Prostate gland (tissue), 2 donors: ENCODE results near the gene OTUD5. TPM values are rescaled to one million over a fixed set of nuclear protein-coding genes. Genes with fewer than 3 reads are reported as not detected.

ENCODE experiments used
- DNase-seq: peaks from one replicate; pipeline ENCODE4 v3.0.0-alpha.2; 2019; ENCODE audit warnings: low spot score
- H3K27ac ChIP-seq, 2 donors: fragments of 200-600 bp; sonication (generic); 2 replicates each; pipeline ENCODE4 v1.5.1; 2017 to 2019
- H3K27me3 ChIP-seq: fragments of 200-600 bp; sonication (generic); replicated peaks from 2 replicates; pipeline ENCODE4 v1.5.1; 2019; ENCODE audit not compliant: insufficient read depth
- H3K36me3 ChIP-seq, 2 donors: fragments of 200-600 bp; sonication (generic); 1 replicate in 1 of 2; 2 replicates in 1 of 2; pipeline versions ENCODE4 v1.5.1 to v1.8.1; 2017 to 2019
- H3K4me1 ChIP-seq: fragments of 200-600 bp; sonication (generic); replicated peaks from 2 replicates; pipeline ENCODE4 v1.5.1; 2019
- H3K4me3 ChIP-seq, 2 donors: fragments of 200-600 bp; sonication (generic); 2 replicates each; pipeline ENCODE4 v1.5.1; 2017 to 2019
- H3K9me3 ChIP-seq: fragments of 200-600 bp; sonication (generic); 2 replicates; pipeline ENCODE4 v1.5.1; 2017
- POLR2A ChIP-seq: fragments of 450-650 bp; IDR thresholded peaks from one replicate; pipeline ENCODE4 v1.6.1; 2016; ENCODE audit warnings: antibody characterized with exemption, mild to moderate bottlenecking
- POLR2AphosphoS5 ChIP-seq: sonication (generic); formaldehyde crosslinking; IDR thresholded peaks from one replicate; pipeline ENCODE4 v1.6.1; 2017; ENCODE audit warnings: antibody characterized with exemption
- WGBS: methylation state at CpG from one replicate; pipeline ENCODE4 v1.1.5; 2018; 5-methylcytosine and 5-hydroxymethylcytosine counted together
- intact Hi-C: fragments of 100-400 bp; cut with DNase I; formaldehyde crosslinking; loops from one replicate; pipeline ENCODE4 v1.14.2; 2022
- total RNA-seq, 2 donors: library from RNA; depleted of rRNA; stranded (reverse); fragments of >200 nt; gene quantifications; one replicate each; pipeline ENCODE4 v1.1.0, GENCODE V29; 2016
- TF ChIP-seq, protein P1 (sequence below), 4 experiments: fragments of 200-600 bp in 2 of 4; fragments of 450-650 bp in 2 of 4; sonication (generic) in 2 of 4; IDR thresholded peaks; 1 replicate in 3 of 4; 2 replicates in 1 of 4; pipeline ENCODE4 v1.5.1; 2016 to 2019; ENCODE audit warnings: antibody characterized with exemption in 4 of 4, mild to moderate bottlenecking in 2 of 4, moderate library complexity in 2 of 4

OTUD5 gene
- total RNA-seq, 2 donors from 2014 or later = 44.1 to 84.2 TPM

DNA sequence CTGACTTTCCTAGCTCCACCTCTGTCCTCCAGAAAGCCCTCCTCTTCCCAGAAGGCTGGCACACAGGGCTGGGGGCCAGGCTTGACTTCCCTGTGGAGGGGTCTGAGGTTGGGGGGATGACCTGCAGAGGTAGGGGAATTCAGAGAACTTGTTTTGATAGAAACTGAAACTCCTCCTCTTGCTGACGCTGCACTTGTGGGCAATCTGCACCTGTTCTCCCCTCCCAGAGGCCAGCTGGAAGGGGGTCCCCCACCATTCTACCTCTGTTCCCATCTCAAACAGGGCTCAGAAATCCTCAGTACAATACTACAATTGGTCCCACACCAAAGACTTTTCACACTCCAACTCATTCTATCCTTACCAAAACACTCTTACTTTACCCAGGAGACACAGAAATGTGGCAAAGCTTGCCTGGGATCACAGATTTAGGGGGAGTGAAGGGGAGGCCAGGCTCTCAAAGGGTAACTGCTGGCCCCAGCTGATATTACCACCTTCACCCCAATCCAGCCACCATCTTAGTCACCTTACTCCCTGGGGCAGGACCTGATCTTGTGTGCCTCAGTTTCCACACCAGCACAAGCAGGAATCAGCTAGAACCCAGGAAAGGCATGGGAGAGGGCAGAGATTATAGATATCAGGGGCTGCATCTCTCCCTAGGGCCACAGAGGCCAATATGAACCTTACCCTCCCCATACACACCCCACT lies 18.5 kb downstream of the OTUD5 start:
- Histone ChIP-seq H3K27ac (no peak overlapping the region), H3K9me3 (no peaks in the 10 kb centered on the region), H3K36me3 (no peaks in the 10 kb centered on the region), H3K27me3 (no peaks in the 10 kb centered on the region), H3K4me3 (no peak overlapping the region), H3K4me1 (no peaks in the 10 kb centered on the region)
- intact Hi-C loops = no loop called here
- DNase-seq = no peak
- WGBS = 83% methylated on average over 1 of the region's 1 CpG
- TF ChIP-seq, protein P1, sequence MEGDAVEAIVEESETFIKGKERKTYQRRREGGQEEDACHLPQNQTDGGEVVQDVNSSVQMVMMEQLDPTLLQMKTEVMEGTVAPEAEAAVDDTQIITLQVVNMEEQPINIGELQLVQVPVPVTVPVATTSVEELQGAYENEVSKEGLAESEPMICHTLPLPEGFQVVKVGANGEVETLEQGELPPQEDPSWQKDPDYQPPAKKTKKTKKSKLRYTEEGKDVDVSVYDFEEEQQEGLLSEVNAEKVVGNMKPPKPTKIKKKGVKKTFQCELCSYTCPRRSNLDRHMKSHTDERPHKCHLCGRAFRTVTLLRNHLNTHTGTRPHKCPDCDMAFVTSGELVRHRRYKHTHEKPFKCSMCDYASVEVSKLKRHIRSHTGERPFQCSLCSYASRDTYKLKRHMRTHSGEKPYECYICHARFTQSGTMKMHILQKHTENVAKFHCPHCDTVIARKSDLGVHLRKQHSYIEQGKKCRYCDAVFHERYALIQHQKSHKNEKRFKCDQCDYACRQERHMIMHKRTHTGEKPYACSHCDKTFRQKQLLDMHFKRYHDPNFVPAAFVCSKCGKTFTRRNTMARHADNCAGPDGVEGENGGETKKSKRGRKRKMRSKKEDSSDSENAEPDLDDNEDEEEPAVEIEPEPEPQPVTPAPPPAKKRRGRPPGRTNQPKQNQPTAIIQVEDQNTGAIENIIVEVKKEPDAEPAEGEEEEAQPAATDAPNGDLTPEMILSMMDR (IDR thresholded peaks at IDR 0.05) = no peak
- TF ChIP-seq POLR2A (no peak), POLR2AphosphoS5 (no peak)

DNA sequence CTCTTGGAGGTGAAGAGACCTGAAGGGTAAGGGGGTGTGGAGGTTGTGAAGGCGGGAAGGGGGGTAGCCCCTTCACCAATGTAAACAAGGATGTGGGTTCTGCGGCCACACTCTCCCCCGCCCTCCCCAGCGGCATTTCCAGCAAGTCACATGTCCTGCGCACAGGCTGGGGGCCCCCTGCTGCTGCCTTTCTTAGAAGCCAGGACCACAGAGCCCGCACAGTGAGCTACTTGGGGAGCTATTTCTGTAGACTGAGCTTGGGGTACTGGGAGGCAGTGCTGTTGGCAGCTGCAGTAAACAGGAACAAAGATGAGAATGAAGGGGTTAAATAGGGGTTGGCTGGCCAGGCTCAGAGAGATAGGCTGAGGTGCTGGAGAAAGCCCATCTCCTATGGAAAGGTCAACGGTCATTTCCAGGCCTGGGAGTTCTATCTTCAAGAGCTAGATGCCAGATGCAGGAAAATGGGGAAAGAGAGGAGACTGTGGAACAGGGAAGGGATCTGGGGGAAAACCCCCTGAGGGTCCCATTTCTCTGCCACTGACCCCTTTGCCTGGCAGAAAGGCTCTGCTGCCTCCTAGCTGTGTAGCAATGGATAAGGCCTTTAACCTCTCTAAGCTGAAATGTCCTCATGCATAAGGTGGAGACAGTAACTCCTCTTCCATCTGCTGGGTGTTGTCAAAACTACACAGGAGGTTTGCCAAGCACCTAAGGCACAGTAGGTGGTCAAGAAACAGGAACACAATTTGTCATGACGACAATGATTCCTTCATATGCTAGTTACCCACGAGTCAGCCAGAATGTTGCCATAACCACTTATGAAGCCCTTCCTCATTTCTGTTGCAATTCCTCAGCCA lies 20.1 kb downstream of the OTUD5 start:
- Histone ChIP-seq H3K4me3 (no peak overlapping the region), H3K27me3 (no peaks in the 10 kb centered on the region), H3K9me3 (no peaks in the 10 kb centered on the region), H3K36me3 (no peaks in the 10 kb centered on the region), H3K4me1 (no peaks in the 10 kb centered on the region), H3K27ac (no peak overlapping the region)
- 42% methylated on average over 9 of the region's 9 CpGs for WGBS
- no peak for TF ChIP-seq POLR2AphosphoS5
- TF ChIP-seq POLR2A = no peak
- intact Hi-C loops = no loop called here
- DNase-seq = peak; percentile 9

DNA sequence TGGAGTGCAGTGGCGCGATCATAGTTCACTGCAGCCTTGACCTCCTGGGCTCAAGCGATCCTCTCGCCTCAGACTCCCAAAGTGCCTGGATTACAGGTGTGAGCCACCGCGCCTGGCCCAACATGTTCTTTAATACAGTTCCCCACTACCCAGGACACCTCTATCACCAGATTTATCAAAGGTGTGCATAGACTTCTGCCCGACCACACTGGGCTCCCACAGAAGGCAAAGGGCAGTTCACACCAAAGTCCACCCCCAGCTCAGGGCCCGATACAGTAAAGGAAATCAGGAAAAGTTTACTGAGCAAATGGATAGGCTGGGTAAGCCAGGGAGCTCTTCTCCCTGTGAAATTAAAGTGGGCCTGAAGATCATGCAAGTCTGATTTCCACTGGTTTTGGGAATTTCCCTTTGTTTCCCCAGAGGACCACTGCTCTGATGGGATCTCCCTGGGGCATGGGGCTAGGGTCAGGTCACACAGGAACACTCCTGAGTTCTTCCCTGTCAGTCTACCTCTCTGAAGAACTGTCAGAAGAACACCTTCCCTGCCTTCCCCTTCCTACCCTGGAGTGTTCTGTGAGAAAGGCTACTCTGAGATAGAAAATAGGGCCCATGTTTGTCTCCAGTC lies 20.9 kb downstream of the OTUD5 start:
- Histone ChIP-seq H3K4me3 (no peak overlapping the region), H3K36me3 (no peaks in the 10 kb centered on the region), H3K9me3 (no peaks in the 10 kb centered on the region), H3K27ac (no peak overlapping the region), H3K27me3 (no peaks in the 10 kb centered on the region), H3K4me1 (no peaks in the 10 kb centered on the region)
- DNase-seq = no peak
- intact Hi-C loops = no loop called here
- TF ChIP-seq POLR2AphosphoS5 (no peak), POLR2A (no peak)
- TF ChIP-seq, protein P1 (IDR thresholded peaks at IDR 0.05) = no peak
- 94% methylated on average over 8 of the region's 8 CpGs for WGBS

DNA sequence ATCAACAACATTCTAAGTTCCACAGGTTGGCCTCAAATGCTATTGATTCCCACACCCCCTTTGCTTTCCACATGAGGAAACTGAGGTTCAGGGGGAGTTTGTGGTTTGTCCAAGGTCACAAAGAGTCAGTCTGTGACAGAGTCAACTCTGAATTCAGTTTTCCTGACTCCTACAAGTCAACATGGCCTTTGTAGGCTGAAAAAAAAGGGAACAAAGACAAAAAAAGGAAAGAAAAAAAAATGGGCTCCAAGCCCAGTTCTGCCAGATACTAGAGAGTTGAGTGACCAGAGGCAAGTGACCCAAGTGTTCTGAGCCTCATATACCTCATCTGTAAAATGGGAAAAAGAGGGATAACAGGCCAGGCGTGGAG lies 22.1 kb downstream of the OTUD5 start:
- Histone ChIP-seq H3K27me3 (no peaks in the 10 kb centered on the region), H3K4me3 (no peak overlapping the region), H3K36me3 (no peaks in the 10 kb centered on the region), H3K9me3 (no peaks in the 10 kb centered on the region), H3K27ac (no peak overlapping the region), H3K4me1 (no peaks in the 10 kb centered on the region)
- 100% methylated on average over 1 of the region's 1 CpG for WGBS
- no peak for DNase-seq
- intact Hi-C loops = no loop called here
- TF ChIP-seq, protein P1 (IDR thresholded peaks at IDR 0.05) = no peak
- no peak for TF ChIP-seq POLR2AphosphoS5
- no peak for TF ChIP-seq POLR2A

DNA sequence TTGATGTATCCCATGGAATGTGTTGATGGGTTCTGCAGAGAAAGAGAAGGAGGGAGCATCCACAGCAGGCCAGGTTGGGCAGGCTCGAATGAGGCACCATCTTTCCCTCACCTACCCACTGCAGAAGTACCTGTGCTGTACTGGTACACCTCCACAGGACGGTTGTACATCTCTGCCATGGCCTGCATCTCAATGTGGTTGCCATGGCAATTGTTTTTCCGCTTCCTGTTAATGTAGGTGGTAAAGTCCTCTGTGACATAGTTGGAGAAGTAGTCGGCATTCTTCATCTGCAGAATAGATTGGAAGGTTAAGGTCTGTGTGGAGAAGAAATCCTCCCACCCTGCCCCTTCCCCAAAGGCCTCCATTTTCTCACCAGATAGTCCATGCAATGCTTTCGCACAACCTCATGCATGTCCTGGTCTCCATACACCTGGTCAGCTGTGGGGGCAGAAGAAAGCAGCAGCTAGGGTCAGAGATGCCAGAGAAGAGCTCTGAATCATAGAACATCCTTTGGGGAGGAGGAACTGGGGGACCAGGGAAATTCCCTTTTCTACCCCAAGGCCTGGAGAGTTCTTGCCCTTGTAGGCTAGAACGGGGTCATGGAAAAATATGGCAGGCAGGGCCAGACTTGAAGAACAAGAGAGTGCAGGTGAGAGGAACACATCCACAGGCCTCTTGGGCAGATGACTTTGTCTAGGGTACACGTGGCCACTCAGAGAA lies 22.7 kb downstream of the OTUD5 start:
- intact Hi-C loops = no loop called here
- H3K27me3 ChIP-seq = no peaks in the 10 kb centered on the region
- H3K27ac ChIP-seq = no peak overlapping the region
- WGBS = 84% methylated on average over 7 of the region's 7 CpGs
- no peak overlapping the region for H3K4me3 ChIP-seq
- no peak for TF ChIP-seq POLR2A
- TF ChIP-seq POLR2AphosphoS5 = no peak
- TF ChIP-seq, protein P1 (IDR thresholded peaks at IDR 0.05) = no peak
- H3K36me3 ChIP-seq = no peaks in the 10 kb centered on the region
- H3K4me1 ChIP-seq = no peaks in the 10 kb centered on the region
- DNase-seq = no peak
- no peaks in the 10 kb centered on the region for H3K9me3 ChIP-seq
